Measurements from ENCODE around the gene PPP4R3A. TPM values are rescaled to one million over a fixed set of nuclear protein-coding genes. Genes with fewer than 3 reads are reported as not detected.

The PPP4R3A gene
- total RNA-seq, 2 experiments from 2014 or later, result 84.7 to 119 TPM

- no peaks in the 10 kb centered on the region for H3K9me3 ChIP-seq (ENCODE audit: low read length)
Measured at GRCh38 chr14:91509083-91509877, 830 bp downstream of the PPP4R3A start.

GRCh38 chr14:91508105-91508504 lies 2.0 kb downstream of the PPP4R3A start:
- ChIA-PET CTCF (ENCODE audit: unreplicated experiment) (no interaction called here), POLR2A (interaction anchor here (1.1 to 3.1 kb wide), 2 partner anchors 12 to 152 kb away, joined by 7 to 17 read pairs; no protein-coding TSS in a partner anchor)
- TSS peak; percentile 62 for BruUV-seq (replicated peaks)
- Histone ChIP-seq H3K79me2 (ENCODE audit: insufficient read depth, low read depth, low read length) (peaks cover 80% of the 10 kb centered on the region), H3K9me3 (ENCODE audit: low read length) (no peaks in the 10 kb centered on the region), H4K20me1 (ENCODE audit: insufficient read depth, low read length) (peaks cover 38% of the 10 kb centered on the region), H3K27ac (ENCODE audit: low read depth, low read length, poor library complexity, severe bottlenecking) (peak overlapping the region; percentile 87), H3K4me1 (ENCODE audit: insufficient read depth, low read length, poor library complexity, severe bottlenecking) (peaks cover 47% of the 10 kb centered on the region), H3K4me3 (ENCODE audit: low read depth, low read length, poor library complexity, severe bottlenecking) (peak overlapping the region; percentile 85), H2AFZ (ENCODE audit: low read length) (no peak overlapping the region), H3K36me3 (ENCODE audit: insufficient read depth, low read length) (peaks cover 60% of the 10 kb centered on the region), H3K4me2 (ENCODE audit: low read length) (peak overlapping the region; percentile 91), H3K9me2 (ENCODE audit: insufficient read depth, low read length) (no peaks in the 10 kb centered on the region)
- no peak for DNase-seq (ENCODE audit: low spot score)
- no peak for TF ChIP-seq EZH2phosphoT487 (IDR thresholded peaks at IDR 0.05; ENCODE audit: borderline replicate concordance, low read depth, low read length)
- no peak for TF ChIP-seq CTCF (conservative IDR thresholded peaks at IDR 0.05; ENCODE audit: low read length)
- intact Hi-C loops (cut with micrococcal nuclease; ENCODE audit: unreplicated experiment), result no loop called here

More at GRCh38 chr14:91509083-91509877, 830 bp downstream of the PPP4R3A start:
- CTCF ChIA-PET (ENCODE audit: unreplicated experiment), result no interaction called here
- Histone ChIP-seq H3K79me2 (ENCODE audit: insufficient read depth, low read depth, low read length) (peaks cover 69% of the 10 kb centered on the region), H3K9me2 (ENCODE audit: insufficient read depth, low read length) (no peaks in the 10 kb centered on the region), H4K20me1 (ENCODE audit: insufficient read depth, low read length) (peaks cover 37% of the 10 kb centered on the region), H2AFZ (ENCODE audit: low read length) (no peak overlapping the region), H3K4me1 (ENCODE audit: insufficient read depth, low read length, poor library complexity, severe bottlenecking) (peaks cover 40% of the 10 kb centered on the region), H3K4me3 (ENCODE audit: low read depth, low read length, poor library complexity, severe bottlenecking) (peak overlapping the region; percentile 85), H3K27ac (ENCODE audit: low read depth, low read length, poor library complexity, severe bottlenecking) (peak overlapping the region; percentile 87), H3K36me3 (ENCODE audit: insufficient read depth, low read length) (peaks cover 48% of the 10 kb centered on the region), H3K4me2 (ENCODE audit: low read length) (peak overlapping the region; percentile 91)
- BruUV-seq (replicated peaks), result no TSS peak
- peak; percentile 61 for DNase-seq (ENCODE audit: low spot score)
- POLR2A ChIA-PET, result interaction anchor here (0.5 to 3.1 kb wide), 9 partner anchors 10 to 1593 kb away, joined by 3 to 17 read pairs (median 4); no protein-coding TSS in a partner anchor
- 0 out of 2 replicates have a peak, but pooled peaks have one; percentile 22 for TF ChIP-seq CTCF (conservative IDR thresholded peaks at IDR 0.05; ENCODE audit: low read length)
- no peak for TF ChIP-seq EZH2phosphoT487 (IDR thresholded peaks at IDR 0.05; ENCODE audit: borderline replicate concordance, low read depth, low read length)
- intact Hi-C loops (cut with micrococcal nuclease; ENCODE audit: unreplicated experiment), result loop anchor here (1.0 kb wide), 1 partner anchor 13 kb away; no protein-coding TSS in a partner anchor

DNA sequence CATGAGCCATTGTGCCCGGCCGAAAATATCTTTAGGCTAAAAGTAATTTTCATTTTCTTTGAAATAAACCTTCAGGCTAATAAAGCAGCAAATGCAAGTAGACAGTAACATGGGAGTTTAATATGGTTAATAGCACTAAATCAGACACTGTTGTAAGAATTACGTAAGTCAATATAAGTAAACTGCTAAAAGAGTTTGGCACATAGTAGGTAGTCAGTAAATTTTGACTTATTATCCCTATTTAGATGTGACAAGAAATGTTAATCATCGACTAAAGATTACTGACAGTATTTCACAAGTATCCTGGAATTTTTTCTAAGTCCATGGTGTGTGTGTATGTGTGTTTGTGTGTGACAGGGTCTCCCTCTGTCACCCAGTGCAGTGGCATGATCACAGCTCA lies 3.9 kb downstream of the PPP4R3A start:
- ChIA-PET CTCF (ENCODE audit: unreplicated experiment) (no interaction called here), POLR2A (interaction anchor here (1.2 kb wide), 2 partner anchors 10 to 78 kb away, joined by 3 read pairs; no protein-coding TSS in a partner anchor)
- intact Hi-C loops (cut with micrococcal nuclease; ENCODE audit: unreplicated experiment), result no loop called here
- Histone ChIP-seq H3K36me3 (ENCODE audit: insufficient read depth, low read length) (peaks cover 78% of the 10 kb centered on the region), H3K9me3 (ENCODE audit: low read length) (no peaks in the 10 kb centered on the region), H3K4me3 (ENCODE audit: low read depth, low read length, poor library complexity, severe bottlenecking) (no peak overlapping the region), H2AFZ (ENCODE audit: low read length) (no peak overlapping the region), H3K4me2 (ENCODE audit: low read length) (peak overlapping the region; percentile 13), H3K9me2 (ENCODE audit: insufficient read depth, low read length) (no peaks in the 10 kb centered on the region), H3K4me1 (ENCODE audit: insufficient read depth, low read length, poor library complexity, severe bottlenecking) (peaks cover 51% of the 10 kb centered on the region), H4K20me1 (ENCODE audit: insufficient read depth, low read length) (peaks cover 46% of the 10 kb centered on the region), H3K79me2 (ENCODE audit: insufficient read depth, low read depth, low read length) (peaks cover 95% of the 10 kb centered on the region), H3K27ac (ENCODE audit: low read depth, low read length, poor library complexity, severe bottlenecking) (no peak overlapping the region)
- no peak for DNase-seq (ENCODE audit: low spot score)
- TF ChIP-seq EZH2phosphoT487 (IDR thresholded peaks at IDR 0.05; ENCODE audit: borderline replicate concordance, low read depth, low read length) (no peak), CTCF (conservative IDR thresholded peaks at IDR 0.05; ENCODE audit: low read length) (no peak)
- TSS peak; percentile 26 for BruUV-seq (replicated peaks)

All from OCI-LY7 (cell line).